NT2/D1 (cell line): Measurements from ENCODE around the gene ANTXR2.

ENCODE experiments used
- DNase-seq: peaks from one replicate; pipeline ENCODE4 v3.0.0-alpha.2; 2011; ENCODE audit warnings: low read depth, low spot score
- H3K27me3 ChIP-seq: 2 replicates; pipeline ENCODE4 v1.6.0; 2011; ENCODE audit warnings: mild to moderate bottlenecking; ENCODE audit not compliant: insufficient read length, insufficient read depth
- H3K36me3 ChIP-seq: 2 replicates; pipeline ENCODE4 v1.6.1; 2011; ENCODE audit warnings: mild to moderate bottlenecking, low read length, mixed read lengths; ENCODE audit not compliant: insufficient read depth, insufficient read length
- H3K4me1 ChIP-seq: 2 replicates; pipeline ENCODE4 v1.5.1; 2011; ENCODE audit not compliant: insufficient read depth, insufficient read length
- H3K4me3 ChIP-seq: 2 replicates; pipeline ENCODE4 v1.5.1; 2011; ENCODE audit warnings: low read depth; ENCODE audit not compliant: insufficient read length
- H3K9ac ChIP-seq: 2 replicates; pipeline ENCODE4 v1.6.0; 2011; ENCODE audit warnings: low read depth; ENCODE audit not compliant: insufficient read length
- H3K9me3 ChIP-seq: 2 replicates; pipeline ENCODE4 v1.5.1; 2011; ENCODE audit warnings: mild to moderate bottlenecking, low read length; ENCODE audit not compliant: insufficient read depth
- SUZ12 ChIP-seq: IDR thresholded peaks from 2 replicates; pipeline ENCODE4 v1.6.1; 2011; ENCODE audit not compliant: insufficient read length, insufficient read depth; ENCODE audit errors: extremely low read depth
- YY1 ChIP-seq: IDR thresholded peaks from 2 replicates; pipeline ENCODE4 v1.6.1; 2011; ENCODE audit not compliant: insufficient read length, insufficient read depth
- ZNF274 ChIP-seq: IDR thresholded peaks from 2 replicates; pipeline ENCODE4 v1.6.1; 2011; ENCODE audit warnings: mild to moderate bottlenecking, low read depth, low read length

The ANTXR2 gene

GRCh38 chr4:80015407-80016189, 57.4 kb downstream of the ANTXR2 start:
- Histone ChIP-seq H3K9ac (no peak overlapping the region), H3K9me3 (no peaks in the 10 kb centered on the region), H3K36me3 (no peaks in the 10 kb centered on the region), H3K4me3 (no peak overlapping the region), H3K27me3 (no peaks in the 10 kb centered on the region), H3K4me1 (no peaks in the 10 kb centered on the region)
- no peak for DNase-seq
- TF ChIP-seq YY1 (no peak), ZNF274 (no peak), SUZ12 (no peak)

- Histone ChIP-seq H3K9me3 (no peaks in the 10 kb centered on the region), H3K9ac (no peak overlapping the region), H3K4me1 (no peaks in the 10 kb centered on the region), H3K27me3 (no peaks in the 10 kb centered on the region), H3K36me3 (no peaks in the 10 kb centered on the region), H3K4me3 (no peak overlapping the region)
- no peak for TF ChIP-seq SUZ12
- TF ChIP-seq ZNF274: no peak
- no peak for TF ChIP-seq YY1
- no peak for DNase-seq
Observed at GRCh38 chr4:80014531-80014930, 58.5 kb downstream of the ANTXR2 start.

- no peaks in the 10 kb centered on the region for H3K9me3 ChIP-seq
- H3K4me1 ChIP-seq: no peaks in the 10 kb centered on the region
- no peaks in the 10 kb centered on the region for H3K36me3 ChIP-seq
- no peak overlapping the region for H3K9ac ChIP-seq
- no peaks in the 10 kb centered on the region for H3K27me3 ChIP-seq
- H3K4me3 ChIP-seq: no peak overlapping the region
- TF ChIP-seq SUZ12: no peak
- DNase-seq: no peak
Observed at GRCh38 chr4:80012291-80012690, 60.7 kb downstream of the ANTXR2 start.

- no peaks in the 10 kb centered on the region for H3K9me3 ChIP-seq
- no peaks in the 10 kb centered on the region for H3K4me1 ChIP-seq
- no peak for TF ChIP-seq SUZ12
- no peak for TF ChIP-seq ZNF274
- TF ChIP-seq YY1: no peak
- no peak for DNase-seq
- H3K9ac ChIP-seq: no peak overlapping the region
- H3K27me3 ChIP-seq: no peaks in the 10 kb centered on the region
- H3K36me3 ChIP-seq: no peaks in the 10 kb centered on the region
- H3K4me3 ChIP-seq: no peak overlapping the region
Observed at GRCh38 chr4:80011636-80012236, 61.3 kb downstream of the ANTXR2 start.

- Histone ChIP-seq H3K9ac (no peak overlapping the region), H3K9me3 (no peaks in the 10 kb centered on the region), H3K4me3 (no peak overlapping the region), H3K36me3 (no peaks in the 10 kb centered on the region), H3K27me3 (no peaks in the 10 kb centered on the region), H3K4me1 (no peaks in the 10 kb centered on the region)
- TF ChIP-seq SUZ12 (no peak), YY1 (no peak), ZNF274 (no peak)
- DNase-seq: no peak
Observed at GRCh38 chr4:80010316-80010715, 62.7 kb downstream of the ANTXR2 start.

GRCh38 chr4:80009806-80010205, 63.2 kb downstream of the ANTXR2 start:
- H3K4me3 ChIP-seq: no peak overlapping the region
- H3K36me3 ChIP-seq: no peaks in the 10 kb centered on the region
- H3K27me3 ChIP-seq: no peaks in the 10 kb centered on the region
- DNase-seq: no peak
- no peaks in the 10 kb centered on the region for H3K4me1 ChIP-seq
- no peaks in the 10 kb centered on the region; the same call in 1 of the 2 replicates for H3K9me3 ChIP-seq
- TF ChIP-seq YY1: no peak
- no peak for TF ChIP-seq ZNF274
- TF ChIP-seq SUZ12: no peak
- H3K9ac ChIP-seq: no peak overlapping the region

- H3K9me3 ChIP-seq: no peaks in the 10 kb centered on the region; the same call in 1 of the 2 replicates
- H3K27me3 ChIP-seq: no peaks in the 10 kb centered on the region
- DNase-seq: no peak
- H3K36me3 ChIP-seq: no peaks in the 10 kb centered on the region
- no peak overlapping the region for H3K9ac ChIP-seq
- H3K4me3 ChIP-seq: no peak overlapping the region
- H3K4me1 ChIP-seq: no peaks in the 10 kb centered on the region
- TF ChIP-seq ZNF274: no peak
- no peak for TF ChIP-seq SUZ12
- TF ChIP-seq YY1: no peak
Observed at GRCh38 chr4:80008971-80009370, 64.1 kb downstream of the ANTXR2 start.

GRCh38 chr4:80008351-80008750, 64.7 kb downstream of the ANTXR2 start:
- no peaks in the 10 kb centered on the region for H3K27me3 ChIP-seq
- H3K4me3 ChIP-seq: no peak overlapping the region
- no peak for DNase-seq
- no peaks in the 10 kb centered on the region; the same call in 1 of the 2 replicates for H3K9me3 ChIP-seq
- H3K4me1 ChIP-seq: no peaks in the 10 kb centered on the region
- H3K36me3 ChIP-seq: no peaks in the 10 kb centered on the region
- TF ChIP-seq ZNF274 (no peak), YY1 (no peak), SUZ12 (no peak)
- no peak overlapping the region for H3K9ac ChIP-seq
